Stimulated activated CD4-positive, alpha-beta T cell treated with anti-CD3 and anti-CD28 coated beads, Interleukin-12 subunit alpha, Interleukin-12 subunit beta, amount 100 ng/mL, for 24 hours (primary cell): ENCODE results near the gene HS1BP3.

Experiments
- DNase-seq, 2 experiments: peaks; one replicate each; pipeline ENCODE4 v3.0.0-alpha.2; 2020; ENCODE audit warnings: low read depth in 2 of 2

HS1BP3 gene

DNA sequence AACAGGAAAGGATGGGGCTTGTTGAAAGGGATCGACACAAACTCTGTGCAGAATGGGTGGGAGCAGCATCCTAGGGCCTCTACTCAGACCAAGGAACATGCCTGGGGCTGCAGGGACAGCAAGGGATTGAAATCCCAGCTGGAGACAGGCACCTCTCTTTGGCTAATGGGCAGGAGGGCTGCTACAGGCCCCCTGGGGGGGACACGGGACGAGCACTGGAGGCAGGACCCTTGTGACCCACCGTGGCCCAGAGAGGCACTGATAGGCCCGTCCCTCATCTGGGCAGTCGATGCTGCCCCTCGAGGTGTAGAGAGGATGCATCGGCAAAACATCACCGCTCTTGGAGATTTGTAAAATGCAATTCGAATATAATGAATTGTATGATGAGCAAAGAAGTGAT is 5.1 kb downstream of the HS1BP3 start:
- DNase-seq: no peak

DNA sequence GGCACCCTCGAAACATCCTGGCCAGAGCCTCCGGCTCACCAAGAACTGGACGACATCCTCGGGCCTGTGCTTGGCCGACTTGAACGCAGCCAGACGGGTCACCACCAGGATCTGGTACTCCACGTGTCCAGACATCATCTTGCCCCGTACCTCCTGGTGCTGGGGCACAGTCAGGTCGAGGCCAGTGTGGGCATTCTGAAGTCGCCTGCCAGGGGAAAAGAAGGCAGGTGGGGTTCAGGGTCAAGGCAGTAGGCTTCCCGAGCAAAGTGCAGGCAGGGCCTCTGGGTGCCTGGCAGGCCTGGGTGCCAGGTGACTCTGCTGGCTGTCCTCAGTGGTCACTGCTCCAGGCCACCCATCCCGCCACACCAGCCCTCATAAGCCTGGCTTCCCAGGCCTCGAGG is 5.6 kb downstream of the HS1BP3 start:
- no peak for DNase-seq

DNA sequence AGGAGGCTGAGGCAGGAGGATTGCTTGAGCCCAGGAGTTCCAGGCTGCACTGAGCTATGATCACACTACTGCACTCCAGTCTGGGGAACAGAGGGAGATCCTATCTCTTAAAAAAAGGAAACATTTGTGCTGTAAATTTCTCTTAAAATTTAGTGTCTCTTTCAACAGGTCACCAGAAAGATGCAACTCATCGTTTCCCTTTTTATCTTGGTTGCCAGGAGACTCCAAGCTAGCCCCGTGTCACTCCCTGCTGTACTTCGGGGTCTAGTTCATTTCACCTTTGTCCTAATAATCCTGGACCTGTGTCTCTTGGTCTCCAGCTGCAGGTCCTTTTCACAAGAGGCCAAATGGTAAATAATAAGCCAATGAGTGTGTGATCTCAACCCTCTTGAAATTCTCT is 7.1 kb downstream of the HS1BP3 start:
- no peak for DNase-seq

DNA sequence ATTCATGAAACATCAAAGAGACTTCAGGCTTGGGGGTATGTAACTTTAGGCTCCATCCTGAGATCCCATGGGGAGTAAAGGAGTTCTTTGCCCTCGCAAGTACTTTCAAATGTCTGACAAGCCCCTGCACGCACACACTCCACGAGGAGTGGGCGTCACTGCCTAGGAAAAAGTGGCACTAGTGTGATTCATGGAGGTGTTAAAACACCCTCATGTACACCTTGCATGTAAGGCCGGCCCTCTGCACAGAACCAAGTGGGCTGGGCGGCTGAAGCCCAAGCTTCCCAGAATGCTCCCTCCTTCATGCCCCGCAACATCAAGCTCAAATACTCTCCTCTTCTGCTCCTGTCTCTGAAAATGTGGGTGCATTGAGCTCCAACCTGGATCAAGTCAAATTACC is 7.8 kb downstream of the HS1BP3 start:
- DNase-seq: no peak

- DNase-seq: peak; percentile 51 to 67
These were observed 8.6 kb downstream of the HS1BP3 start for GRCh38 chr2:20642055-20642971.

DNA sequence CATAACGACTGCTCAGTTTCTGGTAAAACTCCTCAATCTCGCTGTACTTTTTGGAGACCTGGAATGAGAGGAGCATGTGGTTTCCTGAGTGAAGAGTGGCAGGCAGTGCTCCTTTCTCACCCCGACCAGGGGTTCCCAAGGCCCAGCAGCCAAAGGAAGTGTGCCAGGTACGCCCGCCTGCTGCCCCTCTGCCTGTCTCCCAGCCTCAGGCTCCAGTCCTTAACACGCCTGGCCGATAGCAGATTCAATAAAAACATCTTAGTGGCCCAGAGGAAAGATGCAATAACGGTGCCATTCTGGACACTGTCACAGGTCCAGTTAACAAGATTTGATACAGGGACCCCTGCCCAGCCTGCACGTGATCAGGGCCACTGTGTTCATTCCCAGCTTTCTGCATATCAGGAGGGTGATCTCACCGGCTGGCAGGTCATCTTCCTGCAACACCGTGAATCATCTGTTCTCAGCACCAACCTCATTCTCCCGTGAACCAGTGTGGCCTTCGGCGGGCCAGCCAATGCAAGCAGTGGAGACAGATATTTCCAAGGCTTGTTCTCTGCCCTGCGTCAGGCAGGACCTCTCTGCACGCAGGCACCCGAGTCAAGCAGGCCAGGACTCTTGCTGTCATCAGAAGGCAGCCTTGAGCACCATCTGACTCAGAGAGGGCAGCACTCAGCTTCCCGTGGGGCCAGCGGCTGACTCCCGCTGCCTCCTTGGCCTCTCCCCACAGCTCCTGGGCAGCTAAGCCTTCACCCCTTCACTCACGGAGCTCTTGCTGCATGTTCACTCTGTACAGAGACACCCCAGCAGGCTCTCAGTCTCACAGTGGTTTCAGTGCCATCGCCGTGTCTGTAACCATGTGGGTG is 9.5 kb downstream of the HS1BP3 start:
- DNase-seq: no peak

DNA sequence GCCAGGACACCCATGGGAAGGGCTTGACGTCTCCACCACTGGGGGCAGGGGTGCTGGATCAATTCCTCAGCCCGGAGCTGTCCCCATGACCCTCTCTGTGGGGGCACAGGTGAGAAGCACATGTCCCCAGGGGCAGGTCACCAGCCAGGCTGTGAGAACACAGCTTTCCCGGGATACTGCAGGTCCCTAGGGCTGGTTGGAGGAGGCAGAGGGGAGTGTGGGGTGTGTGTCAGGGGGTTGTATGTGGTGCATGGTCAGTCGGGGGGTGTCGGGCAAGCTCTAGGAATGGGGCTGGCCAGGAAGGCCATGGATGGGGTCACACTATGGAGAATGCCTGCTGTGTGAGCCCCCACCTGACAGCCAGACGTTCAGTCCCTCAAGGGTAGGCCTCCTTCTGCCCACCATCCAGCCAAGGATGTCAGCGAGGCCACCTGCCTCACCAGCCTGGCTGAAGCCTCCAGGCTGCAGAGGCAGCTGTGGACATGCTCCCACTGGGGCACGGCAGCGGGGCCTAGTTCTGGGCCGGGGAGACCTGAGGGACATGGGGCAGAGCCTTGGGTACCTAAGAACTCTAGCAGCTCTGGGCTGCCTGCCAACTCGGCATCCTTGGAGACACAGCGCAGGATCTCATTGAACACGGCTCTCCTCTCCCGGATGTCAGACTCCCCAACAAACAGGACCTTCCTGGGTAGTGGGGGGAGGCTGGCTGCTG is 10.3 kb downstream of the HS1BP3 start:
- DNase-seq: no peak

- no peak for DNase-seq
These were observed 12.1 kb downstream of the HS1BP3 start for GRCh38 chr2:20638646-20639430.

DNA sequence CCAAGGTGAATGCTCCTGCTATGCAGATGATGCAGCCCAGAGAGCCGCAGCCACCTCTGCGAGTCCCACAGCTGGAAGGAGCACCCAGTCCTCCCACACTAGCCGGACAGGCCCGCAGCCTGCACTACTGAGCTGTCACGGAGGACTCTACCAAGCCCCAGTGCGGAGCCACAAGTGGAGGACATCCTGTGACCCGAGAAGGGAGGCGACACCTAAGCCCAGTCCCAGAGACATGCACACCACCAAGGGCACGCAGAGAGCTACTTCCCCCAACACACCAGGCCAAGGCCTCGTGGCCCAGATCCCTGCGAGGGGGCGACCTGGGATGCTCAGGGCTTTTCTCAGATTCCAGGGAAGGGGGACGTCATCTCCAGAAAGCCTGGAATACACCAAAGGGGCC is 12.9 kb downstream of the HS1BP3 start:
- no peak for DNase-seq

GRCh38 chr2:20637147-20637546 is 13.8 kb downstream of the HS1BP3 start:
- no peak for DNase-seq

DNA sequence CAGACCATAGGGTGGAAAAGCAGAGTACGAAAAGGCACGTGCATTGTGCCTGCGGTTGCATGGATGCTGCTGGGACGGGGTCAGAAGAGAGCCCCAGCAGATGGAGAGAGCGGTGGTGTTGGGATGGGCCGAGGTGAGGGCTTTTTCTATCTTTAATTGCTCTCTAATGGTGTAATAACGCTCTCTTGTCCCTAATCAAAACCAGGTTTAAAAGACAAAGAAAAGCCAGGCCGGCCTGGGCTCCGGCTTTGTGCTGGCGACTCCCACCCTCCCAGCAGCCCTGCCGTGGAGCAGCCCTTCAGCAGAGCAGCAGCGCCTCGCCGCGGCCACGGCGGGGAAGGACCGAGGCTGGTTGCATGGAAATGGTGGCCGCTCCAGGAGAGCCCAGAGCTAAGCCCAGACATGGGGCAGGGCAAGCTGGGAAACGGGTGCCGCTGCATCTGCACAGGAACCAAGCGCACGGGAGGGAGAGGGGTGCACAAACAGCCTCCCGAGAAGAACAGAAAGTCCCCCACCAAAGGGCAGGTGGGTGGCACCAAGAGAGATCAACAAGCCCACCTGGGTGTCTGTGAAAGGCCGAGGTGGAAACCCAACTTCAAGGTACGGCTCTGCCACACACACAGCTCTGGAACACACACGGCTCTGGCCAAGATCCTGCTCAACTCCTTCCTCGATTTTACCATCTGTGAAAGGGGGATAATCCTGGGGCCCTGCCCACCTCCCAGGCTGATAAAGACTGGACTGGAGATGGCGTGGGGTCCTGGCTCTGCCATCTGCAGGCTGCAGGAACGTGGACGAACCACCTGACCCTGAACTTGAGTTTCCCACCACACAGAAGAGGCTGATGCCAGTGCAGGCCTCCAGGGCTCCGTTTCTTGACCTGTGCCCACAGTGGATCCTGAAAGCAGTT is 15.0 kb downstream of the HS1BP3 start:
- DNase-seq: peak in 1 of 2 experiments; percentile 43

DNA sequence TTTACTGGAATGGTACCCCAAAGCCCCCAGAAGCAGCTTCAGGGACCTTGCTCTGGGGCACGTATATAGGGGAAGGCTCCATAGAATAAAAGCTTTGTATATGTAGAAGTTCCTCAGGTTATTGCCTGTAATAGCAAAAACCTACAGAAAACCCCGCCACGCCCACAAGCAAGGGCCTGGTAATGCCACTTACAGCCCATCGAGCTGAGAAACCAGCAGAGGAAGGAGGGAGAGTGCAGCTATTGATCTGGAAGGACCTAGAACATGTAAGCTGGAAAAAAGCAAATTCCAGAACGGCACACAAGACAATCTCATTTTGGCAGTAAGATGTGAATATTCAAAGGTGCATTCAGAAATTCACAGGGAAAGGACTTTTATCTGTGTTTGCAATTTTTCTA is 15.8 kb downstream of the HS1BP3 start:
- DNase-seq: no peak

DNA sequence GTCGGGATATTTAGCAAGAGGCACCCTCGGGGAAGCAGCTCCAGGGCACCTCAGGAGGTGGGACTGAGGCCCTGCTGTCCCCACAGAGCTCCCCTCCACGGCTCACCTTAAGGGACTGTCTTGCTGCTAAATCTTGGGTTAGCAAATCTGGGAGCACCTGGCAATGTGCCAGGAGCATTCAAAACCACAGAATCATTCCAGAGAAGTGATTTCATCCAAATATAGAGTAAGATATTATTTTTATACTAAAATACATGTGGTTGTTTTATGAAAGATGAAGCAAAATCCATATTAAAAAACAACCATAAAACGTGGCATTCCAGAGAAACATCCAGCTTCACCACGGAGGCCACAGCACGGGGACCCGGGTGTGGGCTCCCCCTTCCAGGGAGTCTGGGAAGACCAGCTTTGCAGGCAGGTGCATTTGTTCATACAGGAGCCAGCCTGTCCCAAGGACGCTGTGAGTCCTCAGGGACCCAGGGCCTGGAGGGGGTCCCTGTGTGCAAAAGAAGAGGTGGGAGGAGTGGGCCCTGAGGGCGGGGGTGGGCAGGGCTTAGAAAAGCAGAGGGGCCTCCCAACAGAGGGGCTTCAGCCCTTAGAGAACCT is 16.3 kb downstream of the HS1BP3 start:
- no peak for DNase-seq

DNA sequence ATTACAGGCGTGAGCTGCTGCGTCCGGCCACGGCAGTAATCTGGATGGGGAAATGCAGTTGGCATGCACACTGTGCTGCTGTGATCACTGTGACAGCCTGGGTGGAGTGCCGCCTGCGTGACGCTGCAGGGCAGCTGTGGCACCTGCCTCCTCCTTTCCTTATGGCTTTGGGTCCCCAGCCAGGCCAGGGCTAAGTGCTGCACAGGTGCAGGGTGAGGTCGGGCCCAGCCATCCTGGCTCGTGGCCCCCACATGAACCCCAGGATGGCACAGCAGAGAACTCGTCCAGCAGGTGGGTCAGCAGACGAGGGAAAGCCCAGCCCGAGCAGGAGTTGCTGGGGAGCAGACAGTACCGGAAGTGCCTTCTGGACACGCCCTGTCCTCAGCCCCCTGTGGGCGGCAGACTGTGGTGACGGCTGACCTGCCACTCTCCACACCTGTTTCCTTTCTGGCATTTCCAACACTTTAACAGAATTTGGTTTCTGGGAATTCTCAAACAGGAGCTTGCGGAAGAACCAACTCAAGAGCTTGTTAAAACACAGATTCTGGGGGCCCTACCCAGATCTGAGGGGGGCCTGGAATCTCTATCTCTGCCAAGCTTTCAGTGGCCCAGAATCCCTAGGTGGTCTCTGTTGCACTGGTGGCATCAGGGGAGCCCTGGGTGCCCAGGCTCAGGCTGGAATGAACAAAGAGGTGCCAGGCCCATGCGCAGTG is 16.9 kb downstream of the HS1BP3 start:
- no peak for DNase-seq

GRCh38 chr2:20633001-20633400 is 17.9 kb downstream of the HS1BP3 start:
- DNase-seq: no peak

- DNase-seq: no peak
These were observed 18.4 kb downstream of the HS1BP3 start for GRCh38 chr2:20632446-20632990.

DNA sequence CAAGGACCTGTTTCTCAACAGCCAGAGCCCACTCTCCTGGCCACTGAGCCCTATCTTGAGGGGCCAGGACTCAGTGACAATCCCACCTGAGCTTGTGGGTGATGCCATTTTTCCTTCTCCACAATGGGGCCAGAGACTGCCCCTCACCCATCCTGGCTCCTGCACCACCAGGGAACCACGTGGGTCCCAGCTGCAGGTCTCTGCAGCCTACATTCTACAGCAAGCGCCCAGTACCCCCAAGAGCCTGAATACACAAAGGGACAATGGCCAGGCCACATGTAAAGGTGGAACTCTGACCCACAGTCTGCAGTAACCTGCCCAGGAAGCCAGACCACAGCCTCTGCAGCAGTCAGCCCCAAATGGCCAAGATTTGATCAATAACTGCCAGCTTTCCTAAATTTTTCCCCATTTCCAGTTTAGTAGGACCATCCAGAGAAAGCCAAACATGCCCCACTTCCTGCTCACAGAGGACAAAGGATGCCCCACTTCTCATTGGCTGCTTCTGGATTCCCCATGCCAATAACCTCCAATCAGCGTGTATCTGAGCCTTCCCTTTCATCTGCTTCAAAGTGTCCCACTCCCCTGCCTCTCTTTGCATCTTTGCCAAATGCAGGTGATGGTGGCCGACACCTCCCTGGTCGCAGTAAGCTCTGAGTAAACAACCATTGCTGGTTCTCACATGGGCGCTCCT is 19.1 kb downstream of the HS1BP3 start:
- no peak for DNase-seq

- no peak for DNase-seq
These were observed 19.9 kb downstream of the HS1BP3 start for GRCh38 chr2:20630967-20631366.
